HG03139 (cell line): Measurements from ENCODE around the gene HEMGN.
"Not testable (repeated sequence)": the region's sequence is repeated elsewhere in the genome, so short reads cannot be mapped to it uniquely, and the experiment has no call there.

Experiments
- ATAC-seq: cut with Tn5 transposase; IDR thresholded peaks from one replicate; pipeline ENCODE4 v1.9.1; 2021; ENCODE audit not compliant: unreplicated experiment

Gene HEMGN

GRCh38 chr9:97938081-97938644 is at the start of gene HEMGN:
TSS of gene HEMGN (minus strand) at chr9:97938172. CDS start at chr9:97938136, 36 bp downstream.
- no peak for ATAC-seq

GRCh38 chr9:97987487-97987886 is 49.5 kb upstream of the HEMGN start:
- no peak for ATAC-seq

GRCh38 chr9:97985058-97985861 is 47.3 kb upstream of the HEMGN start:
- ATAC-seq = no peak

GRCh38 chr9:97984188-97985057 is 46.5 kb upstream of the HEMGN start:
- ATAC-seq = peak; percentile 28

GRCh38 chr9:97983589-97984187 is 45.7 kb upstream of the HEMGN start:
- no peak for ATAC-seq

GRCh38 chr9:97982683-97983588 is 45.0 kb upstream of the HEMGN start, which contains the start of gene ANP32B:
TSS of gene ANP32B (plus strand) at chr9:97983341. CDS start at chr9:97983556, 215 bp downstream.
- peak; percentile 68 for ATAC-seq

- no peak for ATAC-seq
These were observed 44.1 kb upstream of the HEMGN start for GRCh38 chr9:97981846-97982682.

- ATAC-seq = no peak
These were observed 43.2 kb upstream of the HEMGN start for GRCh38 chr9:97980918-97981845.

GRCh38 chr9:97980479-97980803 is 42.5 kb upstream of the HEMGN start:
- ATAC-seq = no peak

- ATAC-seq = no peak
These were observed 42.0 kb upstream of the HEMGN start for GRCh38 chr9:97979788-97980478.

GRCh38 chr9:97978371-97979130 is 40.6 kb upstream of the HEMGN start:
- ATAC-seq = no peak

- ATAC-seq = not testable (repeated sequence)
These were observed 38.7 kb upstream of the HEMGN start for GRCh38 chr9:97976633-97977032.

- no peak for ATAC-seq
These were observed 37.4 kb upstream of the HEMGN start for GRCh38 chr9:97975376-97975775.

GRCh38 chr9:97972753-97973152 is 34.8 kb upstream of the HEMGN start:
- ATAC-seq = no peak

GRCh38 chr9:97970165-97970564 is 32.2 kb upstream of the HEMGN start:
- no peak for ATAC-seq

- no peak for ATAC-seq
These were observed 31.0 kb upstream of the HEMGN start for GRCh38 chr9:97969014-97969413.

- no peak for ATAC-seq
These were observed 28.5 kb upstream of the HEMGN start for GRCh38 chr9:97966493-97966892.
